ENCODE measurements around the gene PLEKHD1. TPM values are rescaled to one million over a fixed set of nuclear protein-coding genes. Genes with fewer than 3 reads are reported as not detected.

PLEKHD1 gene
- total RNA-seq, 1 experiment from 2014 or later: 0.65 TPM

DNA sequence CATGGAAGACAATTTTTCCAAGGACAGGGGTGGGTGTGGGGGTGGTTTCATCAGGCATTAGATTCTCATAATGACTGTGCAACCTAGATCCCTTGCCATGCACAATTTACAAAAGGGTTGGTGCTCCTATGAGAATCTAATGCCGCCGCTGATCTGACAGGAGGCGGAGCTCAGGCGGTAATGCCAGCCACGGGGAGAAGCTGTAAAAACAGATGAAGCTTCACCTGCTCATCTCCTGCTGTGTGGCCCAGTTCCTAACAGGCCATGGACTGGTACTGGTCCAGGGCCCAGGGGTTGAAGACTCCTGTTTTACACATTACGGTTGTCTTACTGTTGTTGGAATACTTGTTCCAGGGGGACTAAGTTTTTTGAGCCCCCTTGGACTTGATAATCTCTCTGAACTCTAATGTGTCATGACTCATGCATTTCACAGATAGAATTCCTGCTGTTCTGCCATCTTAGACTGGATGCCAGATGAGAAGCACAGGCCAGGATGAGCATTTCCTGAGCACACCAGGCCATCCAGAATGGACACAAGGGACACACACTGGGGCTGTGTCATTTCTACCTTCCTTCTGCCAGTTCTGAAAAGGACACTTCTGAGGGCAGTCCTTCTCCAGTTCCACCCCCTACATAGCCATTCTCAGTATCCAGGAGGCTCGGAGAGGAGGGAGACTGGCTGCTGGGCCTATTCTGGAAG lies 5.8 kb downstream of the PLEKHD1 start:
- CTCF ChIA-PET: interaction anchor here (0.6 kb wide), 1 partner anchor 387 kb away, joined by 3 read pairs; no protein-coding TSS in a partner anchor
- Histone ChIP-seq H3F3A (ENCODE audit: insufficient read depth, low read depth) (no peaks in the 10 kb centered on the region), H3K27ac (no peak overlapping the region), H4K20me1 (ENCODE audit: insufficient read depth) (no peaks in the 10 kb centered on the region), H3K36me3 (ENCODE audit: low read depth) (no peaks in the 10 kb centered on the region), H3K27me3 (ENCODE audit: insufficient read depth, low read depth) (peaks cover 25% of the 10 kb centered on the region), H3K9me3 (ENCODE audit: insufficient read depth, low read depth) (no peaks in the 10 kb centered on the region), H3K79me2 (ENCODE audit: low read depth) (no peaks in the 10 kb centered on the region), H3K4me1 (replicated peaks; ENCODE audit: insufficient read depth) (no peaks in the 10 kb centered on the region), H3K9me2 (ENCODE audit: insufficient read depth) (no peaks in the 10 kb centered on the region), H3K4me3 (no peak overlapping the region), H3K4me2 (no peak overlapping the region), H2AFZ (no peak overlapping the region)
- no peak for TF ChIP-seq EZH2 (IDR thresholded peaks at IDR 0.05; ENCODE audit: low read depth)
- TF ChIP-seq, protein P1, sequence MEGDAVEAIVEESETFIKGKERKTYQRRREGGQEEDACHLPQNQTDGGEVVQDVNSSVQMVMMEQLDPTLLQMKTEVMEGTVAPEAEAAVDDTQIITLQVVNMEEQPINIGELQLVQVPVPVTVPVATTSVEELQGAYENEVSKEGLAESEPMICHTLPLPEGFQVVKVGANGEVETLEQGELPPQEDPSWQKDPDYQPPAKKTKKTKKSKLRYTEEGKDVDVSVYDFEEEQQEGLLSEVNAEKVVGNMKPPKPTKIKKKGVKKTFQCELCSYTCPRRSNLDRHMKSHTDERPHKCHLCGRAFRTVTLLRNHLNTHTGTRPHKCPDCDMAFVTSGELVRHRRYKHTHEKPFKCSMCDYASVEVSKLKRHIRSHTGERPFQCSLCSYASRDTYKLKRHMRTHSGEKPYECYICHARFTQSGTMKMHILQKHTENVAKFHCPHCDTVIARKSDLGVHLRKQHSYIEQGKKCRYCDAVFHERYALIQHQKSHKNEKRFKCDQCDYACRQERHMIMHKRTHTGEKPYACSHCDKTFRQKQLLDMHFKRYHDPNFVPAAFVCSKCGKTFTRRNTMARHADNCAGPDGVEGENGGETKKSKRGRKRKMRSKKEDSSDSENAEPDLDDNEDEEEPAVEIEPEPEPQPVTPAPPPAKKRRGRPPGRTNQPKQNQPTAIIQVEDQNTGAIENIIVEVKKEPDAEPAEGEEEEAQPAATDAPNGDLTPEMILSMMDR (conservative IDR thresholded peaks at IDR 0.05): no peak
- no TSS peak for BruUV-seq (replicated peaks)
- POLR2A ChIA-PET (ENCODE audit: unreplicated experiment): no interaction called here
- intact Hi-C loops (cut with micrococcal nuclease; ENCODE audit: unreplicated experiment): no loop called here
- DNase-seq: no peak

DNA sequence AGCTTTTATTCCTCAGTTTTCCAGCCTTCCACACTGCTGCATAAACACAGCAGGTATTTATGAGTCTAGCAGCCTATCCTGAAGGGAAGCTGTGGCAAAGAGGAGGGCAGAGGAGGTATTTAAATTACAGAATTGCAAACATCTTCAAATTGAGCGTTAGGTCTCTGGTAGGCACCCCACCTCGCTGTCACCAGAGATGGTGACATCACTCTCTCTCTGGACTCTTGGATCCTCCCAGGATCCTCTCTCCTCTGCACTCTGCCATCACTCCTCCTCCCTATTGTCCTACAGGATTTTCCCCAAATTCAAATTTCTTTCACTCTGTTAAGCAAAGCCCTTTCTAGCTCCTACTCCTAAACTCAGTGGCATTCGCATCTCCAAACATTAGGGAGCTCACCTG lies 6.7 kb downstream of the PLEKHD1 start:
- no peaks in the 10 kb centered on the region for H3F3A ChIP-seq (ENCODE audit: insufficient read depth, low read depth)
- BruUV-seq (replicated peaks): no TSS peak
- no peaks in the 10 kb centered on the region for H3K79me2 ChIP-seq (ENCODE audit: low read depth)
- no peak overlapping the region for H3K27ac ChIP-seq
- H3K9me3 ChIP-seq (ENCODE audit: insufficient read depth, low read depth): no peaks in the 10 kb centered on the region
- no peak overlapping the region for H3K4me3 ChIP-seq
- ChIA-PET POLR2A (ENCODE audit: unreplicated experiment) (interaction anchor here (0.7 kb wide), 1 partner anchor 150 kb away, joined by 10 read pairs; no protein-coding TSS in a partner anchor), CTCF (no interaction called here)
- DNase-seq: no peak
- no peak overlapping the region for H3K4me2 ChIP-seq
- H3K27me3 ChIP-seq (ENCODE audit: insufficient read depth, low read depth): peaks cover 18% of the 10 kb centered on the region
- TF ChIP-seq, protein P1 (conservative IDR thresholded peaks at IDR 0.05): no peak
- TF ChIP-seq EZH2 (IDR thresholded peaks at IDR 0.05; ENCODE audit: low read depth): no peak
- H3K9me2 ChIP-seq (ENCODE audit: insufficient read depth): no peaks in the 10 kb centered on the region
- no peak overlapping the region for H2AFZ ChIP-seq
- no peaks in the 10 kb centered on the region for H4K20me1 ChIP-seq (ENCODE audit: insufficient read depth)
- intact Hi-C loops (cut with micrococcal nuclease; ENCODE audit: unreplicated experiment): no loop called here
- H3K36me3 ChIP-seq (ENCODE audit: low read depth): no peaks in the 10 kb centered on the region
- no peaks in the 10 kb centered on the region for H3K4me1 ChIP-seq (replicated peaks; ENCODE audit: insufficient read depth)

GRCh38 chr14:69493038-69493437 lies 8.5 kb downstream of the PLEKHD1 start:
- H3K36me3 ChIP-seq (ENCODE audit: low read depth): no peaks in the 10 kb centered on the region
- H3F3A ChIP-seq (ENCODE audit: insufficient read depth, low read depth): no peaks in the 10 kb centered on the region
- no peaks in the 10 kb centered on the region for H4K20me1 ChIP-seq (ENCODE audit: insufficient read depth)
- no peaks in the 10 kb centered on the region for H3K79me2 ChIP-seq (ENCODE audit: low read depth)
- no peak for DNase-seq
- BruUV-seq (replicated peaks): no TSS peak
- H3K4me2 ChIP-seq: no peak overlapping the region
- ChIA-PET CTCF (no interaction called here), POLR2A (ENCODE audit: unreplicated experiment) (no interaction called here)
- no peak overlapping the region for H3K4me3 ChIP-seq
- no peak overlapping the region for H3K27ac ChIP-seq
- H3K9me2 ChIP-seq (ENCODE audit: insufficient read depth): no peaks in the 10 kb centered on the region
- H3K9me3 ChIP-seq (ENCODE audit: insufficient read depth, low read depth): no peaks in the 10 kb centered on the region
- intact Hi-C loops (cut with micrococcal nuclease; ENCODE audit: unreplicated experiment): no loop called here
- TF ChIP-seq EZH2 (IDR thresholded peaks at IDR 0.05; ENCODE audit: low read depth): no peak
- TF ChIP-seq, protein P1 (conservative IDR thresholded peaks at IDR 0.05): no peak
- H2AFZ ChIP-seq: no peak overlapping the region
- 0 out of 2 replicates have a peak, but pooled peaks cover 13% of the 10 kb centered on the region for H3K27me3 ChIP-seq (ENCODE audit: insufficient read depth, low read depth)
- no peaks in the 10 kb centered on the region for H3K4me1 ChIP-seq (replicated peaks; ENCODE audit: insufficient read depth)

All from PC-9 (cell line).